Activated CD4-positive, alpha-beta T cell treated with anti-CD3 and anti-CD28 coated beads for 4 hours (primary cell): ENCODE results near the gene RASA2.
"Not testable (repeated sequence)": the region's sequence is repeated elsewhere in the genome, so short reads cannot be mapped to it uniquely, and the experiment has no call there.

Source experiments
- DNase-seq, 2 donors: peaks; one replicate each; pipeline ENCODE4 v3.0.0-alpha.2; 2020

The RASA2 gene

DNA sequence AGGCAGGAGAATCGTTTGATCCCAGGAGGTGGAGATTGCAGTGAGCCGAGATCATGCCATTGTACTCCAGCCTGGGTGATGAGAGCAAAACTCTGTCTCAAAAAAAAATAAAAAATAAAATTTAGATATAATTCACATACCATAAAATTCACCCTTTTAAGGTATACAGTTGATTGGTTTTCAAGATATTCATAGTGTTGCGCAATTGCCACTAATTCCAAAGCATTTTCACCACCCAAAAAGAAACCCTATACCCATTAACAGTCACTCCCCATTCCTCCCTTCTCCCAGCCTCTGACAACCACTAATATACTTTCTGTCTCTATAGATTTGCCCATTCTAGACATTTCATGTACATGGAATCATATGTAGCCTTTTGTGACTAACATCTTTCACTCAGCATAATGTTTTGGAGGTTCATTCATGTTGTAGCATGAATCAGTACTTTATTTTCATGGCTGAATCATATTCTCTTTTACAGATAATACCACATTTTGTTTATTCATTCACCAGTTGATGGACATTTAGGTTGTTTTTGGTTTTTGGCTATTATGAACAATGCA is 116.7 kb downstream of the RASA2 start:
- DNase-seq, result no peak

DNA sequence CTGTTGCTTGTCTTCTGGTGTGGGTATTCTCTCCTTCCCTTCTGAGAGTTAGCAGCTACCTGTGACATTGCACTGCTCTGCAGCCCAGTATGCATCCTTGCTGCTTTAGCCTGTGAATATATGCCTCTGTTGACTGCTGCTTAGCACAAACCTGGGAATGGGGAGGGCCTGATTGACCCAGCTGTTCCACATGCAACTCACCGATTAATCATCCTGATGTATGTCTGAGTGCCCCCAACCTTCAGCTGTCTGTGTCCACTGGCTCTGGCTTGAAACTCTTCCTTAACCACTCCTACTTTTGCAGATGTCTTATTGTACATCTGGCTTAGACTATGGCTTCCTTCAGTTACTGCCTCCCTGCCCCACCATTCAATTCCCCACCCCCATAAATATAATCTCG is 119.1 kb downstream of the RASA2 start:
- no peak for DNase-seq

GRCh38 chr3:141608438-141608837 is 121.6 kb downstream of the RASA2 start:
- no peak for DNase-seq

DNA sequence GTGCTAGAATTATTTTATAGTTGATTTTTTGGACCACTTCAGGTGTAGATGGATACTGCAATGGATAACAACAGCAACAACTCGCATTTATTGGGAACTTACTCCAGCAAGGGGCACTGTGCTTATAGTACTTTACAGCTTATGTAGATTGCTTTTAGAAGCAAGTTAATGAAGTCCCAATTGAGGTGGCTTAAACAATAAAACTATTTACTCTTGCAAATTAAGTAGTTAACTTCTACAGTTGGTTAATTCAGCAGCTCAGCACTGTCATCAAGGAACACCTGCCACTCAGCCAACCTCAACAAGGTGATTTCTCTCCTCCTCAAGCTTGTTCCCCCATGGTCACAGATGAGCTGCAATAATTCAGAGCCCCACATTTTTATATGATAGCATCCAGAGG is 124.1 kb downstream of the RASA2 start:
- DNase-seq, result no peak

DNA sequence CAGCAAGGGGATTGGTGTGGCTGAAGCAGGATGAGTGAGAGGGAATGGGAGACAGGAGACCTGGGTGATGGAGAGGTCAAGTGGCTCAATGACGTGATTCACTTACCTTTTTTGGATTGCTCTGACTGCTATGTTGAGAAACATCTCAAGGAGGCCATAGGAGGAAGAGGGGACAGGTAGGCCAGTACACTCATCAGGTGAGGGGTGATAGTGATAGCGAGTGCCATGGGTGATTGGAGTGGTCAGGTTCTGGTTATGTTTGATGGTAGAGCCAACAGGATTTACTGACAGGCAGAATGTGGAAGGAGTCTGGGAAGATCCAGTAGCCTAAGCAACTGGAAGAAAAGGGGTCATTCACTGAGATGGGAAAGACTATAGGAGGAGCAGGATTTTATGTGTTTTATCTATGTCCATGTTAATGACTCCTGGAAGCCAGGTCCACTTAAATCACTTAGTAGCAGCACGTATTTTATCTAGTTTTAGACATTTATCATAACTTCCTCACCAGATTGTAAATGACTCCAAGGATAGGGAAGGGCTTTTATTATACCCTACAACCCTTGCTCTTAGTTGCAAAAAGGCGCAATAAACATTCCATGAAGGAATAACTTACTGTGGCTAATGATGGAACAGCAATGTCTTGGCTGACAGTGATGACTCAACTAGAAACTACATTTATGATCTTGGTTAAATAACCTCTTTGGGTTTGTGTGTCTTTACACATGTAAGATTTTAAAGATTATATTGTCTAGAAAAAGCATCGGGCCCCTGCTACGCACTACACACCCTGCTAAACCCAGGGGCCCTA is 131.5 kb downstream of the RASA2 start:
- no peak for DNase-seq

- DNase-seq, result no peak
Observed at GRCh38 chr3:141618938-141619337, 132.1 kb downstream of the RASA2 start.

- no peak for DNase-seq
Observed at GRCh38 chr3:141619450-141619849, 132.6 kb downstream of the RASA2 start.

GRCh38 chr3:141623691-141624090 is 136.9 kb downstream of the RASA2 start:
- no peak for DNase-seq

- no peak for DNase-seq
Observed at GRCh38 chr3:141625506-141625905, 138.7 kb downstream of the RASA2 start.

- not testable (repeated sequence) for DNase-seq
Observed at GRCh38 chr3:141628334-141628733, 141.5 kb downstream of the RASA2 start.

DNA sequence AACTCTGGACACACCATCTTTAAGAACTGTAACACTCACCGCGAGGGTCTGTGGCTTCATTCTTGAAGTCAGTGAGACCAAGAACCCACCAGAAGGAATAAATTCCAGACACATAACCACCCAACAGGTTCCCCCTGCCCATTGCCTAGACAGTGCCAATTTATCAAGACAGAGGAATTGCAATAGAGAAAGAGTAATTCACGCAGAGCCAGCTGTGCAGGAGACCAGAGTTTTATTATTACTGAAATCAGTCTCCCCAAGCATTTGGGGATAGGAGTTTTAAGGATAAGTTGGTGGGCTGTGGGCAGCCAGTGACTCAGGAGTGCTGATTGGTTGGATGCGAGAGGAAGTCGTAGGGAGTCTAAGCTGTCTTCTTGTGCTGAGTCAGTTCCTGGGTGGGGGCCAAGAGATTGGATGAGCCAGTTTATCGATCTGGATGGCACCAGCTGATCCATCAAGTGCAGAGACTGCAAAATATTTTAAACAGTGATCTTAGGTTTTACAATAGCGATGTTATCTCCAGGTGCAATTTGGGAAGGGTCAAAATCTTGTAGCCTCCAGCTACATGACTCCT is 142.1 kb downstream of the RASA2 start:
- DNase-seq, result not testable (repeated sequence)

DNA sequence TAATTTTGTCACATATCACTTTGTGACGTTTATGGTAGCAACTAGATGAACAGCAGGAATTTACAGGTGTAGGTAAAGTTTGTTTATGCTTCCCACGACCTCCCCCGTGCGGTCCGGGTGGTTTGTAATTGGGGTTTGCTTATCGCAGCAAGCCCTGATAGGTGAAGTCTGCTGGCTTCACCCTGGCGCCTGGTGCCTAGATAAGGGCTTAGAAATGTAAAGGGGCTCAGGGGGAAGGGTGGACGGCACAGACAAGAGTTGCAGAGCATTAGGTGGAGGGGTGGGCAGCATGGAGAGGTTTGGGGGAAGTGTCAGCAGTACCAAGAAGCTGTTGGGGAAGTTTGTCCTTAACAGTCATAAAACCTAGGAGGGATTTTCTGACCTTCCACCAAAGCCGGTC is 143.1 kb downstream of the RASA2 start:
- no peak for DNase-seq

DNA sequence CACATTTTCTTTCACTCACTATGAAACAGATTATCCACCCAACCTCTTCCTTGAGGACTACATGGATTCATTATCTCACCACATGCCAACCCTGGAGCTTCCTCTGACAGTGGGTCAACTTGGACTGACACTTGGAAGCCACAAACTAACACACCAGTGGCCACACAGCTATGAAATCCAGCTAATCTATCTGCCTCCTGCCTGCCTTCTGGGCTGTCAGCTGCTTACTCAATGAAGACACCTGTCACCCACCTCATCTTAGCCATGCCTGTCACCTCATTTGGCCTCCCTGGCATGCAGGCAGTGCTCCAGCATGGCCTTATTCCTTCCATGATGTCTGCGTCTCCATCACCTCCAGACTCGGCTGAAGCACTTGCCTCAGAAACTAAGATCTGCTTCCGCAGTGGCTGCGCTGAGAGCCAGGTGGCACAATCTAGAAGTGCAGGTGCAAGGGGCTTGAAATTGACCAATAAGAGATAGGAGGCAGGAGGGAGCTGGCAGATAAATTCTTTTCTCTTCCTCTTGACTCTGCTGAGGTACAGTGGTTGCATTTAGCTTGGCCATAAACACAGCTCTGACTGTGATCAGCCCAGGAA is 146.1 kb downstream of the RASA2 start:
- no peak for DNase-seq

- no peak for DNase-seq
Observed at GRCh38 chr3:141642215-141642614, 155.4 kb downstream of the RASA2 start.

DNA sequence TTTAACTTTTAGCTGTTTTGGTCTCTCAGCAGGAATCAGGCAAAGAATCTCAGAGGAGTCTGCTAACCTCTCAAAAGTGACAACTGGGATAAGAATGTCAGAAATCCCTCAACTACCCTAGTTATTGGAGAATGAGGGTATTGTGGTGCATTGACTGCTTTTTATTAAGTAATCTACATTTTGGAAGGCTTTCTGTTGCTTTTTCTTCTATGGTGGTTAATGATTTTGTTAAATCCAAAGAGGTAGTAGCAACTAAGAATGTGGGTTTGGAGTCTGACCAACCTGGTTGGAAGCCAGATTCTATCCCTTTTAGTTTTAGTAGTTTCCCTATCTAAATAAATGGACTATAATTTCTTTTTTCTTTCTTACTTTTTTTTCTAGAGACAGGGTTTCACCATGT is 156.6 kb downstream of the RASA2 start:
- DNase-seq, result no peak

DNA sequence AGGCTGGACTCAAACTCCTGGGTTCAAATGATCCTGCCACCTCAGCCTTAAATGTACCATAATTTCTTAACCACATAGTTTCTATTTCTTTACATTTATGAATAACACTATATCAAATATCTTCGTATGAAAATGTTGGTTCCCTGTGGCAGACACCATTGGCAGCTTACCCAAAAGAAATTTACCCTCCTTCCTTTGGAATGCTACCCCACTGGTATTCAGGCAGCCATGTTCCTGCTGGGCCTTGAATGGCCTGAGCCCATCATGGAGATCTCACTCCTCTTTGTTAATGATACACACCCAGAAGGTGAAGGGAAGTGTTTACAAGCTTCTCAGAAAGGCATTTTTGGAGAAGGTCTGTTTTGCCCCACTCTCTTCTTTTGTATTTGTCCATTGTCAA is 157.0 kb downstream of the RASA2 start:
- DNase-seq, result no peak

GRCh38 chr3:141644931-141645330 is 158.1 kb downstream of the RASA2 start:
- peak; percentile 40 to 68 for DNase-seq

DNA sequence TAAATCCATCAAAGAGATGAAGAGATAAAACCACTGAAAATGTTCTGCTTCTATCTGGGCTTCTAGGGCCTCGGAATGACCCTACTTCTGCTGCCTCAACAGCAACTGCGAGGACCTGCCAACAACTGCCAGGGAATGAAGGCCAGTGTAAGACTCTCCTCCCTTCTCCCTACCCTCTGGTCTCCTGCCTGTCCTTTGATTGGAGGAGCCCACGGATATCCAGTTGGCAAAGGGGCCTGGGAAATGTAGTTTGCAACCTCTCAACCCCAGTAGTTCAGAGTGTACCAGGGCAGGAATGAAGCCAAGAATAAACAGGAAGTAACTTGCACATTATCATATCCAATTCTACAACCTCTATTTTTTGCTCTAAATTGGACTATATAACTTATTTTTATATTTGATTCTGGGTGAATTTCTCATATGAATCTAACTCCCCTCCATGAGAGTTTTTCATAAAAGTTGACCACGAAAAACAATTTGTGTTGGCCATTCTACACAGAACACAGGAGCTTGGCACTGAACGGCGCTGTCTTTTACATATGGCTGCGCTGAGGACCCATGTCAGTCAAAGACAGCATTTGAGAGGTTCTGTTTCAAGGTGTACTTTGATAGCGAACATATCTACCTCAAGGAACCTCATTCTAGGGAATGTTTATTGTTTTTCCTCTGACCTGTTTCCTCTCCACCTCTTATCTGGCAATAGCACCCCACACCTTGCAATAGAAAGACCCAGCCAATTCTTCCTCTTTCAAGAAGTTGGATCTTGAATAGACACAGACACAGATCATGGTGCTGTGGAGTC is 160.1 kb downstream of the RASA2 start:
- DNase-seq, result no peak

DNA sequence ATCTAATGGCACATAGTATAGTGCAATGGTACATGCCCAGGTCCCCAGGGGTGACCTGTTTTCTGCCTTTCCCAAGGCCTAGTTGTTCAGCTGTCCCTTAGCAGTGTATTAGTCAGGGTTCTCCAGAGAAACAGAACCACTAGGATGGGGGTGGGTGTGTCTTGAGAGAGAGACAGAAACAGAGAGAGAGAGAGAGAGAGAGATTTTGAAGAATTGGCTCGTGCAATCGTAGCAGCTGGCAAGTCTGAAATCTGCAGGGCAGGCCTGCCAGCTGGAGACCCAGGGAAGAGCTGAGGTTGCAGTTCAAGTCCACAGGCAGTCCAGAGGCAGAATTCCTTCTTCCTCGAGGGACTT is 160.7 kb downstream of the RASA2 start:
- no peak for DNase-seq

GRCh38 chr3:141648055-141648910 is 161.5 kb downstream of the RASA2 start:
- no peak for DNase-seq

DNA sequence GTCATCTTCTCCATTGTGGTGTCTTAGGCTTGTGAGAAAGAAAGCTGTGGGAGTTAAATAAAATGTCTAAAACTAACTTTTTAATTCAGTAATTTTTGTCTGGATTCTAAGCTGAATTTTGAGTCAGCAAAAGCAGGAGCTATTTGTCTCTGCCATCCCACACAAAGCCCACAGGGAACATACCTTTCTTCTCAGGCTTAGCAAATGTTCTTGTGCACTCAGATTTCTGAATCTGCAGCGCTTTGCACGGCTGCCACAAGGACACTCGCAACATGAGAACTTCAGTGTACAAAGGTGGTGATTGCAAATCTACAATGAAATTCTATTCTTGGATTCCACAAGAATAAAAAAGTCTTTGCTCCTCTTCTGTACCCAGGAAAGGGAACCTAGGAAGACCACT is 163.0 kb downstream of the RASA2 start:
- DNase-seq, result no peak

- DNase-seq, result no peak
Observed at GRCh38 chr3:141650783-141651182, 164.0 kb downstream of the RASA2 start.
